ENCODE measurements around the gene GTPBP6. TPM values are rescaled to one million over a fixed set of nuclear protein-coding genes. Genes with fewer than 3 reads are reported as not detected.

GTPBP6 gene
- total RNA-seq, 1 experiment from 2014 or later: 37.4 TPM

DNA sequence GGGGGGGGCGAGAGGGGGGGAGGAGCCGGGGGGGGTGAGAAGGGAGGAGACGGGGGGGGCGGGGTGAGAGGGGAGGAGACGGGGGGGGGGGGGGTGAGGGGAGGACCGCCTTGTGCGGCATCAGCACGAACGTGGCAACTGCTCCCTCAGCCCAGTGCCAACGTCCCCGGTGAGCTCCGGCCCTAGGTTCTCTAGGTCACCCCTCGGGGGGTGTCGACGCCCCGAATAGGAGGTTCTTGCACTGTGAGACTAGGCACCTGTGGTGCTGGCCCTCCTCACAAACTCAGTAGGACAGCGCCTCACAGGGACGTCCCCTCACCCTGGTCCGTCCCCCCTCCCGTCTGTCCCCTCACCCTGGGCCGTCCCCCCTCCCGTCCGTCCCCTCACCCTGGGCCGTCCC is 21.5 kb upstream of the GTPBP6 start:
- intact Hi-C loops (cut with micrococcal nuclease; ENCODE audit: unreplicated experiment) (no loop called here), in situ Hi-C loops (cut with HindIII; ENCODE audit: low pct_unique_long_range_greater_than_20kb, low sequenced_read_pairs) (no loop called here)
- H3K27me3 ChIP-seq (ENCODE audit: control insufficient read depth, insufficient read depth, low read length): no peaks in the 10 kb centered on the region
- no peaks in the 10 kb centered on the region for H3K4me1 ChIP-seq (ENCODE audit: control insufficient read depth, insufficient read depth, low read length)
- DNase-seq (ENCODE audit: low read depth, low spot score) (no peak), ATAC-seq (no peak)
- CTCF ChIA-PET: no interaction called here
- H3K4me3 ChIP-seq (ENCODE audit: low read depth in 2 of 2, low read length in 2 of 2): no peak overlapping the region
- POLR2A ChIA-PET: no interaction called here
- H3K27ac ChIP-seq (ENCODE audit: low read length): no peak overlapping the region
- H3K36me3 ChIP-seq (ENCODE audit: control insufficient read depth, insufficient read depth, low read length): no peaks in the 10 kb centered on the region
- BruUV-seq (replicated peaks): no TSS peak
- H3K9me3 ChIP-seq (ENCODE audit: control insufficient read depth, insufficient read depth, low read depth, low read length): no peaks in the 10 kb centered on the region
- TF ChIP-seq TCF7L2 (IDR thresholded peaks at IDR 0.05; ENCODE audit: low read depth, low read length) (no peak), SIN3A (IDR thresholded peaks at IDR 0.05; ENCODE audit: borderline replicate concordance, insufficient read depth, low read depth, low read length) (no peak), POLR2AphosphoS5 (IDR thresholded peaks at IDR 0.05; ENCODE audit: low read depth, low read length) (no peak)
- TF ChIP-seq, protein P1, sequence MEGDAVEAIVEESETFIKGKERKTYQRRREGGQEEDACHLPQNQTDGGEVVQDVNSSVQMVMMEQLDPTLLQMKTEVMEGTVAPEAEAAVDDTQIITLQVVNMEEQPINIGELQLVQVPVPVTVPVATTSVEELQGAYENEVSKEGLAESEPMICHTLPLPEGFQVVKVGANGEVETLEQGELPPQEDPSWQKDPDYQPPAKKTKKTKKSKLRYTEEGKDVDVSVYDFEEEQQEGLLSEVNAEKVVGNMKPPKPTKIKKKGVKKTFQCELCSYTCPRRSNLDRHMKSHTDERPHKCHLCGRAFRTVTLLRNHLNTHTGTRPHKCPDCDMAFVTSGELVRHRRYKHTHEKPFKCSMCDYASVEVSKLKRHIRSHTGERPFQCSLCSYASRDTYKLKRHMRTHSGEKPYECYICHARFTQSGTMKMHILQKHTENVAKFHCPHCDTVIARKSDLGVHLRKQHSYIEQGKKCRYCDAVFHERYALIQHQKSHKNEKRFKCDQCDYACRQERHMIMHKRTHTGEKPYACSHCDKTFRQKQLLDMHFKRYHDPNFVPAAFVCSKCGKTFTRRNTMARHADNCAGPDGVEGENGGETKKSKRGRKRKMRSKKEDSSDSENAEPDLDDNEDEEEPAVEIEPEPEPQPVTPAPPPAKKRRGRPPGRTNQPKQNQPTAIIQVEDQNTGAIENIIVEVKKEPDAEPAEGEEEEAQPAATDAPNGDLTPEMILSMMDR (IDR thresholded peaks at IDR 0.05): no peak
- TF ChIP-seq, protein P2, sequence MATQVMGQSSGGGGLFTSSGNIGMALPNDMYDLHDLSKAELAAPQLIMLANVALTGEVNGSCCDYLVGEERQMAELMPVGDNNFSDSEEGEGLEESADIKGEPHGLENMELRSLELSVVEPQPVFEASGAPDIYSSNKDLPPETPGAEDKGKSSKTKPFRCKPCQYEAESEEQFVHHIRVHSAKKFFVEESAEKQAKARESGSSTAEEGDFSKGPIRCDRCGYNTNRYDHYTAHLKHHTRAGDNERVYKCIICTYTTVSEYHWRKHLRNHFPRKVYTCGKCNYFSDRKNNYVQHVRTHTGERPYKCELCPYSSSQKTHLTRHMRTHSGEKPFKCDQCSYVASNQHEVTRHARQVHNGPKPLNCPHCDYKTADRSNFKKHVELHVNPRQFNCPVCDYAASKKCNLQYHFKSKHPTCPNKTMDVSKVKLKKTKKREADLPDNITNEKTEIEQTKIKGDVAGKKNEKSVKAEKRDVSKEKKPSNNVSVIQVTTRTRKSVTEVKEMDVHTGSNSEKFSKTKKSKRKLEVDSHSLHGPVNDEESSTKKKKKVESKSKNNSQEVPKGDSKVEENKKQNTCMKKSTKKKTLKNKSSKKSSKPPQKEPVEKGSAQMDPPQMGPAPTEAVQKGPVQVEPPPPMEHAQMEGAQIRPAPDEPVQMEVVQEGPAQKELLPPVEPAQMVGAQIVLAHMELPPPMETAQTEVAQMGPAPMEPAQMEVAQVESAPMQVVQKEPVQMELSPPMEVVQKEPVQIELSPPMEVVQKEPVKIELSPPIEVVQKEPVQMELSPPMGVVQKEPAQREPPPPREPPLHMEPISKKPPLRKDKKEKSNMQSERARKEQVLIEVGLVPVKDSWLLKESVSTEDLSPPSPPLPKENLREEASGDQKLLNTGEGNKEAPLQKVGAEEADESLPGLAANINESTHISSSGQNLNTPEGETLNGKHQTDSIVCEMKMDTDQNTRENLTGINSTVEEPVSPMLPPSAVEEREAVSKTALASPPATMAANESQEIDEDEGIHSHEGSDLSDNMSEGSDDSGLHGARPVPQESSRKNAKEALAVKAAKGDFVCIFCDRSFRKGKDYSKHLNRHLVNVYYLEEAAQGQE (IDR thresholded peaks at IDR 0.05; ENCODE audit: insufficient read depth in 1 of 2, low read depth in 2 of 2, low read length in 1 of 2): no peak

DNA sequence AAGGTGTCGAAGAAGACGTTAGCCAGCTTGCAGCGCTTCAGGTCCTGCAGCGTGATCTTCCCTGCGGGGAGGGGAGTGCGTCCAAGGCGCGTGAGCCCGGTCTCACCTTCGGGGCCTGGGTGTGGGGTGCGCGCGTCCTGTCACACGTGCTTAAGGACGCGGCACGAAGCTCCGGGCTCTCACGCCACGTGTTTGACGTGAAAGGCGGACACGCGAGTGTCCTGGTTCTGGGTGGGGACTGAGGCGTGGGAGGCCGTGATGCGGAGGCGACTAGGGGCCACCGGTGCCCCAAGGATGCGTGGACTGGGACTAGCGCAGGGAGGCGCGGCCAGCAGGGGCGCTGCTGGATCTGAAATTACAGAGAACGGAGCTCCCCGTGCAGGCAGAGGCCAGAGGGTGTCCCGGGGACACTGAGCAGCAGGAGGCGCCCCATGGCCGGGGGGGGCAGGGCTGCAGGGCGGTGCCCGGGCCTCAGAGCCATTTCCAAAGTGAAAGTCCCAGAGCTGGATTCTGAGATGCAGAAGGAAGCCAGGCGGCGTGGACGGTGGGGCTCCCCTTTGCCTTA is 20.3 kb upstream of the GTPBP6 start:
- Histone ChIP-seq H3K27ac (ENCODE audit: low read length) (no peak overlapping the region), H3K4me1 (ENCODE audit: control insufficient read depth, insufficient read depth, low read length) (no peaks in the 10 kb centered on the region), H3K27me3 (ENCODE audit: control insufficient read depth, insufficient read depth, low read length) (no peaks in the 10 kb centered on the region), H3K36me3 (ENCODE audit: control insufficient read depth, insufficient read depth, low read length) (no peaks in the 10 kb centered on the region), H3K9me3 (ENCODE audit: control insufficient read depth, insufficient read depth, low read depth, low read length) (no peaks in the 10 kb centered on the region), H3K4me3 (ENCODE audit: low read depth in 2 of 2, low read length in 2 of 2) (no peak overlapping the region)
- in situ Hi-C loops (cut with HindIII; ENCODE audit: low pct_unique_long_range_greater_than_20kb, low sequenced_read_pairs): no loop called here
- POLR2A ChIA-PET: no interaction called here
- CTCF ChIA-PET: no interaction called here
- no peak for ATAC-seq
- intact Hi-C loops (cut with micrococcal nuclease; ENCODE audit: unreplicated experiment): no loop called here
- no peak for TF ChIP-seq POLR2AphosphoS5 (IDR thresholded peaks at IDR 0.05; ENCODE audit: low read depth, low read length)
- no peak for TF ChIP-seq TCF7L2 (IDR thresholded peaks at IDR 0.05; ENCODE audit: low read depth, low read length)
- TF ChIP-seq, protein P2 (IDR thresholded peaks at IDR 0.05; ENCODE audit: insufficient read depth in 1 of 2, low read depth in 2 of 2, low read length in 1 of 2): no peak
- TF ChIP-seq, protein P1 (IDR thresholded peaks at IDR 0.05): no peak
- BruUV-seq (replicated peaks): no TSS peak
- no peak for DNase-seq (ENCODE audit: low read depth, low spot score)

Data from Panc1 (cell line).